K562 (cell line): ENCODE data around the gene CHMP1A. TPM values are rescaled to one million over a fixed set of nuclear protein-coding genes. Genes with fewer than 3 reads are reported as not detected.
A peak's percentile ranks its signal among the peaks of the same experiment; 100 is the strongest.

Experiments used
- ATF1 ChIP-seq, 2 experiments: fragments of 450-650 bp in 1 of 2; IDR thresholded peaks; 2 replicates each; pipeline ENCODE4 v1.6.1; 2016; ENCODE audit warnings: missing compliant biosample characterization in 1 of 2, missing genetic modification characterization in 1 of 2
- E2F4 ChIP-seq: sonication (generic); formaldehyde crosslinking; IDR thresholded peaks from 2 replicates; pipeline ENCODE4 v1.8.0; 2022; ENCODE audit warnings: mild to moderate bottlenecking, low read depth, missing genetic modification reagents
- ETV5 ChIP-seq: sonication (generic); formaldehyde crosslinking; IDR thresholded peaks from 2 replicates; pipeline ENCODE4 v1.4.0; 2020; ENCODE audit warnings: low read depth, mild to moderate bottlenecking, missing genetic modification reagents
- FOS ChIP-seq: IDR thresholded peaks from 3 replicates; pipeline ENCODE4 v1.6.1; 2011; ENCODE audit not compliant: insufficient read length; ENCODE audit errors: extremely low read depth
- MAZ ChIP-seq, 2 experiments: fragments of 450-650 bp in 1 of 2; sonication (generic) in 1 of 2; formaldehyde crosslinking; IDR thresholded peaks in 1 of 2; conservative IDR thresholded peaks in 1 of 2; 2 replicates each; pipeline versions ENCODE4 v1.4.0 to v1.5.0; 2020; ENCODE audit warnings: mild to moderate bottlenecking in 1 of 2, missing genetic modification reagents in 1 of 2
- POLR2G ChIP-seq: fragments of 200-400 bp; formaldehyde crosslinking; IDR thresholded peaks from 2 replicates; pipeline ENCODE4 v1.6.1; 2017; ENCODE audit warnings: low read depth, mild to moderate bottlenecking, antibody characterized with exemption, low read length, moderate library complexity
- REST ChIP-seq, 2 experiments: fragments of 450-650 bp; formaldehyde crosslinking in 1 of 2; IDR thresholded peaks; 2 replicates each; pipeline versions ENCODE4 v1.4.0 to v1.6.1; 2014 to 2020; ENCODE audit warnings: mild to moderate bottlenecking in 2 of 2, borderline replicate concordance in 1 of 2, low read depth in 1 of 2
- UBTF ChIP-seq, 2 experiments: IDR thresholded peaks; 2 replicates each; pipeline ENCODE4 v1.6.1; 2012; ENCODE audit warnings: improper control_type of control experiment in 2 of 2, low read depth in 2 of 2, low read length in 2 of 2, borderline replicate concordance in 1 of 2
- ZBTB43 ChIP-seq: sonication (generic); formaldehyde crosslinking; IDR thresholded peaks from 2 replicates; pipeline ENCODE4 v1.8.0; 2023; ENCODE audit warnings: mild to moderate bottlenecking, missing genetic modification reagents
- polyA plus RNA-seq, 8 experiments: library from polyadenylated mRNA; depleted of rRNA in 4 of 8; stranded (reverse) in 5 of 8; unstranded in 3 of 8; fragments of >200 nt; fragmentation: Nextera tagmentation in 2 of 8; fragmentation: Illumina TruSeq in 1 of 8; extraction: Ambion mirVana in 2 of 8; extraction: Trizol in 1 of 8; gene quantifications; 2 replicates each; pipeline versions ENCODE4 v1.2.1 to v1.2.3, GENCODE V29; 2011 to 2014; ENCODE audit warnings: inconsistent platforms in 1 of 8, missing spikeins in 1 of 8
- total RNA-seq, 7 experiments: library from RNA; depleted of rRNA in 6 of 7; stranded (reverse); fragments of >200 nt in 6 of 7; fragmentation: Illumina TruSeq in 2 of 7; extraction: Trizol in 2 of 7; gene quantifications; 2 replicates each; pipeline versions ENCODE4 v1.2.1 to v1.2.3, GENCODE V29; 2011 to 2021; ENCODE audit warnings: low replicate concordance in 1 of 7

CHMP1A gene
- total and polyA plus RNA-seq, 9 of the 15 experiments (the other 6 are each of a cell fraction or from before 2014, with no cell fraction given) = 0.83 to 79.9 (median 45.2) TPM

- TF ChIP-seq MAZ (CRISPR knock-in tag; conservative IDR thresholded peaks at IDR 0.05 in 1 of 2, IDR thresholded peaks at IDR 0.05 in 1 of 2) (peak; percentile 62 to 72), REST (IDR thresholded peaks at IDR 0.05; ENCODE audit: borderline replicate concordance) (0 out of 2 replicates have a peak, but pooled peaks have one; percentile 46), REST (CRISPR knock-in tag; IDR thresholded peaks at IDR 0.05; ENCODE audit: low read depth) (no peak), E2F4 (CRISPR knock-in tag) (0 out of 2 replicates have a peak, but pooled peaks have one; percentile 53), ATF1 (CRISPR knock-in tag; IDR thresholded peaks at IDR 0.05) (no peak), ATF1 (tag; IDR thresholded peaks at IDR 0.05) (peak; percentile 62), ETV5 (CRISPR knock-in tag) (peak; percentile 65; the same call in 1 of the 2 replicates), UBTF (IDR thresholded peaks at IDR 0.05; ENCODE audit: borderline replicate concordance in 1 of 2, low read depth in 2 of 2, low read length in 2 of 2) (peak; percentile 94 to 97; a peak in 3 of 4 replicates), POLR2G (peak; percentile 87), FOS (no peak), ZBTB43 (no peak)
Observed at GRCh38 chr16:89701425-89702406, 44.2 kb upstream of the CHMP1A start, which contains the start of gene SPATA2L (continued).
